NCI-H2107 treated with DMSO at 0.1 percent for 48 hours (cell line): ENCODE data around the gene P2RY4.
"Not testable (repeated sequence)": the region's sequence is repeated elsewhere in the genome, so short reads cannot be mapped to it uniquely, and the experiment has no call there.

Experiments used
- DNase-seq: peaks from one replicate; lab custom pipeline; 2025; ENCODE audit not compliant: unreplicated experiment; lab: John Stamatoyannopoulos, UW

Gene P2RY4

DNA sequence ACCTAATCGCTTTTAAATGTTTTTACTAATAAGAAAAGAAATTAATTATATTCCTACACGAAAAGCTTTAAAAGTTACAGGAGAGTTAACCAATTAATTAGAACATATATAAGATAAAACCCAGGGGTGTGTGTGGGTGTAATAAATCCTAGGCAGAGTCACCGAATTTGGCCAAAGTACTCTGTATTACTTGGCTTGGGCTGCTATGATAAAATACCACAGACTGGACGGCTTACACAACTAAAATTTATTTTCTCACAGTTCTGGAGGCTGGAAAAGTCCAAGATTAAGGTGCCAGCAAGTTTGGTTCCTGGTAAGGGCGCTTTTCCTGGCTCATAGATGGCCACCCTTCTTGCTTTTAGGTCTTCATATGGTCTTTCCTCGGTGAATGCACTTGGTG is 15.1 kb downstream of the P2RY4 start:
- no peak for DNase-seq

DNA sequence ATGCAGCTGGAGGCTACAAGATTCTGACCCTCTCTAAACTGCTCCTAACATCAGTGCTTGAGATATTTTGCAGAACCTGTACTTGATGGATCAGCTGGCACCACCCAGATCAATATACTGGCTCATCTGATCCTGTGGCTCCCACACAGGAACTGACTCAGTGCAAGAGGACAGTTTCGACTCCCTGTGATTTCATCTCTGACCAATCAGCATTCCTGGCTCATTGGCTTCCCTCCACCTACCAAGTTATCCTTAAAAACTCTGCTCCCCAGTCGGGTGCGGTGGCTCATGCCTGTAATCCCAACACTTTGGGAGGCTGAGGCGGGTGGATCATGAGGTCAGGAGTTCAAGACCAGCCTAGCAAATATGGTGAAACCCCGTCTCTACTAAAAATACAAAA is 16.4 kb downstream of the P2RY4 start:
- not testable (repeated sequence) for DNase-seq

DNA sequence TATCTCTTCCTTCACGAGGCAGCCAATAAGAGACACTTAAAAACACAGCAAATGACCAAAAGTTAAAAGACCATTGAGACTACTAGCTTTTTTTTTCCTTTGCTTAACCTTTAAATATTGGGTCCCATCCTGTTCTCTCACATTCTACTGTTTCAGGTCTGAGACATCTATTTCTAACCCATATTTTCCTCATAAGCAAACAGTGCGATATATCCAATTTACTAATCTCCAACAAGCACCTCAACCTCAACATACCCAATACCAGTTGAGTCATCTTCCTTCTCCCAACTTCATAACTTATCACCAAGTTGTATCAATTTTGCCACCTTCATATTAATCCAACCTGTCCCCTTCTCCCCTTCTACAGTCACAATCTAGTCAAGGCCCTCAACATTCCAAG is 18.5 kb downstream of the P2RY4 start:
- DNase-seq, result no peak

- DNase-seq, result no peak
Measured at GRCh38 chrX:70240751-70241150, 19.3 kb downstream of the P2RY4 start.

- no peak for DNase-seq
Measured at GRCh38 chrX:70234355-70234754, 25.6 kb downstream of the P2RY4 start, which contains the start of gene AWAT1. AWAT1 (plus strand) TSS chrX:70234655; CDS start chrX:70234696, 41 bp downstream.

GRCh38 chrX:70231666-70232065 is 28.3 kb downstream of the P2RY4 start:
- no peak for DNase-seq

DNA sequence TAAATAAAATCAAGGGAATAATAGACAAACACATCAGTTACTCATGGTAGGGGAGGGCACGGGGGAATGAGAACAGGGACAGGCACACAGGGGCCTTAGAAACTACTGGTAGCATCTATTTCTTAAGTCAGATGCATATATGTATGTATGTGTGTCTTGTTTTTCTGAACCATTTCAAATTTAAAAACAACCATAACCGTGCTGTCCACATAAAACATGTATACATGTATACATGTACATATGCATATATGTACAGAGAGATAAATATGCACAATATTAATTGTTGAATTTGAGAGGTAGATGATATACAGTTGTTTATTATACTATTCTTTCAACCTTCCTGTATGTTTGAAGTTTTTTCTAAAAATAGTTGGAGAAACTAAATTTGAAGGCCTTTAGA is 33.3 kb downstream of the P2RY4 start:
- no peak for DNase-seq

DNA sequence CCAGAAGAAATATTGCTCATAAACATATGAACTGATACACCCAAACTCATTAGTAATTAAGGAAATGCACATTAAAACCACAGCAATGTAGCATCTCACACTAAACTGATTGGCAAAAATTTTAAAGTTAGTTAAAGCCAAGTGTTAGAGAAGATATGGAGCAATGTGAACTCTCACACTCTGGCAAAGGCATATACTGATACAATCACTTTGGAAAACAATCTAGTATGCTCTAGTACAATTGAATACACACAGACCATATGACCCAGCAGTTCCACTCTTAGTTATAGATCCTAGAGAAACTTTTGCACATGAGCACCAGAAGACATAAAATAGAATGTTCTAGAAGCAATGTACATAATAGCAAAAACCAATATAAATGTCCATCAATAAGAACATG is 34.0 kb downstream of the P2RY4 start:
- DNase-seq, result no peak

DNA sequence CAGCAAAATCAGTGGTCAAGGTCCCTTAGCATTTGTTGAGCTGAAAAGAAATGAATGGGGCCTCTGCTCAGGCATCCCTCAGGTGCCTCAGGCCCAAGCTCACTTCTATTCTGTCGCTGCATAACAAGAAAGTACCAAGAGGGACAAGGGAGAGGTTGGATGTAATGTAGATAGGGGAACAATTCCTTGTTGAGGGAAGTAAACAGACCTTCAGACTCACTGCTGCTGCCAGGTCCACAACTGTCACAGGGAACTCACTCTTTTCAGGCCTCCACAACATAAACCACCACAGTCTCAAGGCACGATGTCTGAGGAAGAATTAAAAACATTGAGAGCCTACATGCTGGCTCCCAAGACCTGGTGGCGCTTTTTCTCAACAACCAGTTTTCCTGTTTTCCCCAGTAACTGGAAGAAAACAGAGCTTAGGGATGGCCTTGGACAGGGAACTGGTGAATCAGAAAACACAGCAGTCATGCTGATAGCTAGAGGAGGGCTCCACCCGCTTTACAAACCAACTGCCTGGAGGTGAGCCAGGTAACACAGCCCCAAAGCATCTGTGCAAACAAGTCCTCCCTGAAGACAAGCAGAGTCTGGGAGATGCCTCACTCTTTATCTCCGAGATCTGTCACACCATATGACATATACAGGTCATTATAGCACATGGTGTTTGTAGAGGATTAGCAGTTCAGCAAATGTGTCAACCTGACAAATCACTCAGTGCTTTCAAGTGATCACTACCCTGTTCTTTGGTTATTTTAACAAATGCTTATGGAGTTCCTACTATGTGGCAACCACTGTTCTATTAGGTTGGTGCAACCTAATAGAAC is 39.9 kb downstream of the P2RY4 start:
- DNase-seq, result no peak

GRCh38 chrX:70209570-70209969 is 50.4 kb downstream of the P2RY4 start:
- not testable (repeated sequence) for DNase-seq

DNA sequence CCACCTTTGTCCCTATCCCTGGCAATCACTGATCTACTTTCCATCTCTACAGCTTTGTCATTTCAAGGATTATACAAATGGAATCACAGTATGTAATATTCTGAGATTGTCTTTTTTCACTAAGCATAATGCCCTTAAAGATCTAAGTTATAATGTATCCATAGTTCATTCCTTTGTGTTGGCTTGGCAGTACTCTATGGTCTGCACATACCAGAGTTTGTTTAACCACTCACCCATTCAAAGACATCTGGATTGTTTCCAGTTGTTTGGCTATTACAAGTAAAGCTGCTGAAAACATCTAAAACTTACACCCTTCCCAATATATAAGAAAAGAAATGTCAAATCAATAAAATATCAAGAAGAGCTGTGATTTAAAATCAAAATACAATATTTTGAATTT is 51.5 kb downstream of the P2RY4 start:
- DNase-seq, result no peak
